Panc1 (cell line): ENCODE measurements around the gene SH3D19. TPM values are rescaled to one million over a fixed set of nuclear protein-coding genes. Genes with fewer than 3 reads are reported as not detected.

Experiments used
- ATAC-seq: fragments of 200-7000 bp; cut with Tn5 transposase; 2 replicates; pipeline ENCODE4 v1.9.1; 2020; ENCODE audit warnings: mild to moderate bottlenecking, moderate library complexity
- BruUV-seq: library from RNA; stranded (reverse); fragments of 400-500 nt; replicated peaks from 2 replicates; lab custom pipeline; 2021; lab: Mats Ljungman, UMichigan
- CTCF ChIA-PET: fragments of 300-600 bp; sonication (Branson Sonifier 250); formaldehyde crosslinking; loops from one replicate; lab custom pipeline; 2022; ENCODE audit warnings: antibody characterized with exemption; lab: Charles Lee
- POLR2A ChIA-PET: fragments of 300-600 bp; sonication (Branson Sonifier 250); formaldehyde crosslinking; loops from one replicate; lab custom pipeline; 2022; ENCODE audit warnings: antibody characterized with exemption; lab: Charles Lee
- DNase-seq: peaks from one replicate; pipeline ENCODE4 v3.0.0-alpha.2; 2010; ENCODE audit warnings: low read depth, low spot score
- H3K27ac ChIP-seq: 2 replicates; pipeline ENCODE4 v1.5.1; 2011; ENCODE audit warnings: mild to moderate bottlenecking, low read length, inconsistent platforms
- H3K27me3 ChIP-seq: fragments of 200-500 bp; sonication (Bioruptor generic); 2 replicates; pipeline ENCODE4 v1.6.0; 2014; ENCODE audit warnings: low read length, inconsistent platforms; ENCODE audit not compliant: control insufficient read depth, insufficient read depth
- H3K36me3 ChIP-seq: fragments of 200-500 bp; sonication (Bioruptor generic); 2 replicates; pipeline ENCODE4 v1.5.1; 2014; ENCODE audit warnings: inconsistent platforms, mild to moderate bottlenecking, low read length, moderate library complexity; ENCODE audit not compliant: control insufficient read depth, insufficient read depth
- H3K4me1 ChIP-seq: 2 replicates; pipeline ENCODE4 v1.5.1; 2011; ENCODE audit warnings: inconsistent platforms, mild to moderate bottlenecking, low read length, moderate library complexity; ENCODE audit not compliant: control insufficient read depth, insufficient read depth
- H3K4me3 ChIP-seq, 2 experiments: 2 replicates each; pipeline ENCODE4 v1.5.1; 2011 to 2012; ENCODE audit warnings: low read depth in 2 of 2, low read length in 2 of 2, mild to moderate bottlenecking in 2 of 2, inconsistent platforms in 1 of 2, moderate library complexity in 1 of 2
- H3K9me3 ChIP-seq: fragments of 200-500 bp; sonication (Bioruptor generic); 2 replicates; pipeline ENCODE4 v1.5.1; 2014; ENCODE audit warnings: low read depth, mild to moderate bottlenecking, inconsistent platforms, low read length, moderate library complexity; ENCODE audit not compliant: control insufficient read depth, insufficient read depth
- CTCF ChIP-seq: fragments of 450-650 bp; IDR thresholded peaks from 2 replicates; pipeline ENCODE4 v1.5.1; 2017; ENCODE audit warnings: mild to moderate bottlenecking
- POLR2AphosphoS5 ChIP-seq: IDR thresholded peaks from 2 replicates; pipeline ENCODE4 v1.6.1; 2012; ENCODE audit warnings: mild to moderate bottlenecking, low read depth, low read length, moderate library complexity
- REST ChIP-seq, 2 experiments: IDR thresholded peaks; 2 replicates each; pipeline ENCODE4 v1.6.1; 2011 to 2012; ENCODE audit warnings: low read depth in 2 of 2, control low read depth in 1 of 2, low read length in 1 of 2, mild to moderate bottlenecking in 1 of 2, moderate library complexity in 1 of 2; ENCODE audit not compliant: insufficient read depth in 1 of 2
- SIN3A ChIP-seq: IDR thresholded peaks from 2 replicates; pipeline ENCODE4 v1.6.1; 2012; ENCODE audit warnings: low read depth, mild to moderate bottlenecking, low read length, moderate library complexity, borderline replicate concordance; ENCODE audit not compliant: insufficient read depth
- TCF7L2 ChIP-seq: IDR thresholded peaks from 2 replicates; pipeline ENCODE4 v1.6.1; 2011; ENCODE audit warnings: mild to moderate bottlenecking, low read depth, low read length, inconsistent platforms
- in situ Hi-C: cut with HindIII; loops from 2 replicates; pipeline ENCODE4 v1.10.0; 2016; ENCODE audit warnings: low sequenced_read_pairs, low pct_unique_long_range_greater_than_20kb
- intact Hi-C: fragments of 100-400 bp; cut with micrococcal nuclease; formaldehyde crosslinking; loops from one replicate; pipeline ENCODE4 v1.10.0; 2022; ENCODE audit not compliant: unreplicated experiment
- total RNA-seq: library from RNA; stranded (reverse); gene quantifications from one replicate; pipeline ENCODE4 v1.2.1, GENCODE V29; 2021; ENCODE audit not compliant: unreplicated experiment

SH3D19 gene
- total RNA-seq, 1 experiment from 2014 or later, result 19.8 TPM

- ATAC-seq, result no peak
- no TSS peak for BruUV-seq
Measured at GRCh38 chr4:151296227-151296626, 29.2 kb downstream of the SH3D19 start.

GRCh38 chr4:151294833-151295496 is 30.4 kb downstream of the SH3D19 start:
- no peak overlapping the region for H3K27ac ChIP-seq
- no peaks in the 10 kb centered on the region for H3K36me3 ChIP-seq
- ATAC-seq (no peak), DNase-seq (no peak)
- ChIA-PET POLR2A (no interaction called here), CTCF (no interaction called here)
- H3K4me3 ChIP-seq, result no peak overlapping the region
- no peak for TF ChIP-seq CTCF
- TF ChIP-seq TCF7L2, result no peak
- TF ChIP-seq REST (IDR thresholded peaks at IDR 0.05; ENCODE audit: insufficient read depth in 1 of 2, low read depth in 2 of 2, low read length in 1 of 2), result no peak
- TF ChIP-seq SIN3A, result no peak
- TF ChIP-seq POLR2AphosphoS5, result no peak
- in situ Hi-C loops, result no loop called here
- intact Hi-C loops, result no loop called here
- no peaks in the 10 kb centered on the region for H3K27me3 ChIP-seq
- no TSS peak for BruUV-seq
- H3K9me3 ChIP-seq, result no peaks in the 10 kb centered on the region
- H3K4me1 ChIP-seq, result 0 out of 2 replicates have a peak, but pooled peaks cover 2% of the 10 kb centered on the region

More at GRCh38 chr4:151296227-151296626, 29.2 kb downstream of the SH3D19 start:
- no peaks in the 10 kb centered on the region for H3K36me3 ChIP-seq
- H3K4me1 ChIP-seq, result 0 out of 2 replicates have a peak, but pooled peaks cover 2% of the 10 kb centered on the region
- POLR2A ChIA-PET, result no interaction called here
- DNase-seq, result no peak
- no peak overlapping the region for H3K27ac ChIP-seq
- H3K4me3 ChIP-seq, result no peak overlapping the region
- H3K9me3 ChIP-seq, result no peaks in the 10 kb centered on the region
- CTCF ChIA-PET, result no interaction called here
- in situ Hi-C loops, result no loop called here
- intact Hi-C loops, result no loop called here
- no peak for TF ChIP-seq REST (IDR thresholded peaks at IDR 0.05; ENCODE audit: insufficient read depth in 1 of 2, low read depth in 2 of 2, low read length in 1 of 2)
- TF ChIP-seq POLR2AphosphoS5, result no peak
- TF ChIP-seq TCF7L2, result no peak
- TF ChIP-seq SIN3A, result no peak
- TF ChIP-seq CTCF, result no peak
- no peaks in the 10 kb centered on the region for H3K27me3 ChIP-seq
